ENCODE data around the gene TECPR2. TPM values are rescaled to one million over a fixed set of nuclear protein-coding genes. Genes with fewer than 3 reads are reported as not detected.

The TECPR2 gene
- total RNA-seq, 1 experiment from 2014 or later, result 9.3 TPM

GRCh38 chr14:102403028-102403427, 40.3 kb downstream of the TECPR2 start:
- Mint-ChIP-seq H3K27me3 (ENCODE audit: insufficient read depth, unreplicated experiment) (no peaks in the 10 kb centered on the region), H3K27ac (ENCODE audit: unreplicated experiment) (no peak overlapping the region), H3K4me1 (ENCODE audit: low read depth, unreplicated experiment) (no peaks in the 10 kb centered on the region), H3K36me3 (ENCODE audit: insufficient read depth, unreplicated experiment) (peaks cover 7% of the 10 kb centered on the region), H3K9me3 (ENCODE audit: unreplicated experiment) (peaks cover 19% of the 10 kb centered on the region), H3K4me3 (ENCODE audit: unreplicated experiment) (no peak overlapping the region)
- intact Hi-C loops (cut with micrococcal nuclease; ENCODE audit: unreplicated experiment), result no loop called here
- H3K4me1 ChIP-seq, result no peaks in the 10 kb centered on the region
- POLR2A ChIA-PET, result no interaction called here
- H3K9me3 ChIP-seq, result peaks cover 17% of the 10 kb centered on the region
- CTCF ChIA-PET, result no interaction called here
- no peak for DNase-seq
- H3K4me3 ChIP-seq (ENCODE audit: low read depth, low read length), result no peak overlapping the region
- no peaks in the 10 kb centered on the region for H3K36me3 ChIP-seq (ENCODE audit: control insufficient read depth, insufficient read depth, low read length)
- no peak for TF ChIP-seq CTCF (IDR thresholded peaks at IDR 0.05; ENCODE audit: insufficient read depth in 1 of 2, low read depth in 1 of 2, low read length in 1 of 2, severe bottlenecking in 1 of 2, unreplicated experiment in 1 of 2)
- H3K27me3 ChIP-seq (replicated peaks; ENCODE audit: control insufficient read depth, insufficient read depth, low read length), result no peaks in the 10 kb centered on the region
- BruUV-seq (replicated peaks), result no TSS peak

- Histone ChIP-seq H3K27me3 (replicated peaks; ENCODE audit: control insufficient read depth, insufficient read depth, low read length) (no peaks in the 10 kb centered on the region), H3K4me1 (no peaks in the 10 kb centered on the region), H3K36me3 (ENCODE audit: control insufficient read depth, insufficient read depth, low read length) (no peaks in the 10 kb centered on the region), H3K4me3 (ENCODE audit: low read depth, low read length) (no peak overlapping the region), H3K9me3 (peaks cover 13% of the 10 kb centered on the region)
- ChIA-PET POLR2A (no interaction called here), CTCF (no interaction called here)
- Mint-ChIP-seq H3K4me3 (ENCODE audit: unreplicated experiment) (no peak overlapping the region), H3K27me3 (ENCODE audit: insufficient read depth, unreplicated experiment) (no peaks in the 10 kb centered on the region), H3K9me3 (ENCODE audit: unreplicated experiment) (peaks cover 15% of the 10 kb centered on the region), H3K27ac (ENCODE audit: unreplicated experiment) (no peak overlapping the region), H3K36me3 (ENCODE audit: insufficient read depth, unreplicated experiment) (peaks cover 3% of the 10 kb centered on the region), H3K4me1 (ENCODE audit: low read depth, unreplicated experiment) (no peaks in the 10 kb centered on the region)
- no peak for DNase-seq
- intact Hi-C loops (cut with micrococcal nuclease; ENCODE audit: unreplicated experiment), result no loop called here
- no TSS peak for BruUV-seq (replicated peaks)
- no peak for TF ChIP-seq CTCF (IDR thresholded peaks at IDR 0.05; ENCODE audit: insufficient read depth in 1 of 2, low read depth in 1 of 2, low read length in 1 of 2, severe bottlenecking in 1 of 2, unreplicated experiment in 1 of 2)
These were observed 44.5 kb downstream of the TECPR2 start for GRCh38 chr14:102407258-102407657.

GRCh38 chr14:102408724-102409123, 46.0 kb downstream of the TECPR2 start:
- H3K36me3 ChIP-seq (ENCODE audit: control insufficient read depth, insufficient read depth, low read length), result no peaks in the 10 kb centered on the region
- Mint-ChIP-seq H3K36me3 (ENCODE audit: insufficient read depth, unreplicated experiment) (no peaks in the 10 kb centered on the region), H3K27me3 (ENCODE audit: insufficient read depth, unreplicated experiment) (no peaks in the 10 kb centered on the region), H3K4me3 (ENCODE audit: unreplicated experiment) (no peak overlapping the region), H3K4me1 (ENCODE audit: low read depth, unreplicated experiment) (no peaks in the 10 kb centered on the region), H3K9me3 (ENCODE audit: unreplicated experiment) (peaks cover under 1% of the 10 kb centered on the region), H3K27ac (ENCODE audit: unreplicated experiment) (no peak overlapping the region)
- BruUV-seq (replicated peaks), result no TSS peak
- intact Hi-C loops (cut with micrococcal nuclease; ENCODE audit: unreplicated experiment), result no loop called here
- POLR2A ChIA-PET, result no interaction called here
- CTCF ChIA-PET, result no interaction called here
- H3K27me3 ChIP-seq (replicated peaks; ENCODE audit: control insufficient read depth, insufficient read depth, low read length), result no peaks in the 10 kb centered on the region
- no peaks in the 10 kb centered on the region for H3K9me3 ChIP-seq
- TF ChIP-seq CTCF (IDR thresholded peaks at IDR 0.05; ENCODE audit: insufficient read depth in 1 of 2, low read depth in 1 of 2, low read length in 1 of 2, severe bottlenecking in 1 of 2, unreplicated experiment in 1 of 2), result no peak
- DNase-seq, result no peak
- no peaks in the 10 kb centered on the region for H3K4me1 ChIP-seq
- H3K4me3 ChIP-seq (ENCODE audit: low read depth, low read length), result no peak overlapping the region

All from Caco-2 (cell line).